Subcutaneous adipose tissue (tissue), 4 donors: ENCODE data around the gene VWA8. TPM values are rescaled to one million over a fixed set of nuclear protein-coding genes. Genes with fewer than 3 reads are reported as not detected.

Source experiments
- total RNA-seq, 4 donors: library from RNA; depleted of rRNA; stranded (reverse); fragments of >200 nt; gene quantifications; one replicate each; pipeline ENCODE4 v1.1.0, GENCODE V29; 2016
- TF ChIP-seq, protein P1 (sequence below): fragments of 450-650 bp; IDR thresholded peaks from one replicate; pipeline ENCODE4 v1.5.1; 2016; ENCODE audit warnings: low read depth, mild to moderate bottlenecking, control low read depth, antibody characterized with exemption, moderate library complexity

Gene VWA8
- total RNA-seq, 4 donors from 2014 or later: 18.1 to 28.3 (median 20.3) TPM

DNA sequence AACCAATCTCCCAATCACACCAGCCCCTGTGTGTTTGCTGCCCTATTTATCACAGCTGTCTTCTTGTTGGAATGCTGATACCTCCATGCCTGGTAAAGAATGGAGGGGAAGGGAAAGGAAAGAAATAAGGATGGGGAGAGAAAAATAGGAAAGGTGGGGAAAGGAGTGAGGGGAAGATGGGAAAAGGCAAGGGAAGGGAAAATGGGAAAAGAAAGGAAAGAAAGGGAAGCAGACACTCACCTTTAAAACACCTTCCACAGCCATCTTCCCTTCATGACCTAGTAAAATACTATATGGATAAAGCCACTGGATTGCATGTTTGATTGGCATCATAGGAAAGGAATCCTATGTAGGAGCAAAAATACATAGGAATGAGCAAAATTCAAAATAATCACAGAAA, 77.8 kb downstream of the VWA8 start:
- TF ChIP-seq, protein P1, sequence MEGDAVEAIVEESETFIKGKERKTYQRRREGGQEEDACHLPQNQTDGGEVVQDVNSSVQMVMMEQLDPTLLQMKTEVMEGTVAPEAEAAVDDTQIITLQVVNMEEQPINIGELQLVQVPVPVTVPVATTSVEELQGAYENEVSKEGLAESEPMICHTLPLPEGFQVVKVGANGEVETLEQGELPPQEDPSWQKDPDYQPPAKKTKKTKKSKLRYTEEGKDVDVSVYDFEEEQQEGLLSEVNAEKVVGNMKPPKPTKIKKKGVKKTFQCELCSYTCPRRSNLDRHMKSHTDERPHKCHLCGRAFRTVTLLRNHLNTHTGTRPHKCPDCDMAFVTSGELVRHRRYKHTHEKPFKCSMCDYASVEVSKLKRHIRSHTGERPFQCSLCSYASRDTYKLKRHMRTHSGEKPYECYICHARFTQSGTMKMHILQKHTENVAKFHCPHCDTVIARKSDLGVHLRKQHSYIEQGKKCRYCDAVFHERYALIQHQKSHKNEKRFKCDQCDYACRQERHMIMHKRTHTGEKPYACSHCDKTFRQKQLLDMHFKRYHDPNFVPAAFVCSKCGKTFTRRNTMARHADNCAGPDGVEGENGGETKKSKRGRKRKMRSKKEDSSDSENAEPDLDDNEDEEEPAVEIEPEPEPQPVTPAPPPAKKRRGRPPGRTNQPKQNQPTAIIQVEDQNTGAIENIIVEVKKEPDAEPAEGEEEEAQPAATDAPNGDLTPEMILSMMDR: no peak

DNA sequence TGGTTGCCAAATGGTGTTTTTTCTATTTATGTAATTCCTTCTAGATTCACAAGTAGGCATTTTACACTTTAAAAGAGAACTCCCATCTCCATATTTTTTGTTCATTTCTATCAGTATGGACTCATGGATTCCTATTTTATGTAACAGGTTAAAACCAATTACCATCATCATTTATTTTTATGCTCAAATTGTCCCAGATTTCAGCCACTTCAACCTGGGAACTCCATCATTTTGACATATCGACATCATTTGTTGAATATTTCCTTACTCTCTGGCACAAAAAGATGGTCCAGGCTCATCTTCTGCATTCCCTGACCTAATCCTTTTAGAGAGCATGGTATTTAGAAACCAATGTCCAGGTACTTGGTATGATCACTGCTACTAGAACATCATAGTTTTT, 79.9 kb downstream of the VWA8 start:
- TF ChIP-seq, protein P1: no peak

DNA sequence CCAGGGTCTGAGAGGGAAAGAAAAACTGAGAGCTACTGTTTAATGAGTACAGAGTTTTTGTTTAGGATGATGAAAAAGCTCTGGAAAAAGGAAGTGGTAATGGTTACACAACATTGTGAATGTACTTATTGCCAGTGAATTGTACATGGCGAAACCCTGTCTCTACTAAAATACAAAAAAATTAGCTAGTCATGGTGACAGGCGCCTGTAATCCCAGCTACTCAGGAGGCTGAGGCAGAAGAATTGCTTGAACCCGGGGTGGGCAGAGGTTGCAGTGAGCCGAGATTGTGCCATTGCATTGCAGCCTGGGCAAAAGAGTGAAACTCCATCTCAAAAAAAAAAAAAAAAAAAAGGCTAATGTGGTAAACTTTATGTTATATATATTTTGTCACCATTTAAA, 96.3 kb downstream of the VWA8 start:
- TF ChIP-seq, protein P1: no peak

DNA sequence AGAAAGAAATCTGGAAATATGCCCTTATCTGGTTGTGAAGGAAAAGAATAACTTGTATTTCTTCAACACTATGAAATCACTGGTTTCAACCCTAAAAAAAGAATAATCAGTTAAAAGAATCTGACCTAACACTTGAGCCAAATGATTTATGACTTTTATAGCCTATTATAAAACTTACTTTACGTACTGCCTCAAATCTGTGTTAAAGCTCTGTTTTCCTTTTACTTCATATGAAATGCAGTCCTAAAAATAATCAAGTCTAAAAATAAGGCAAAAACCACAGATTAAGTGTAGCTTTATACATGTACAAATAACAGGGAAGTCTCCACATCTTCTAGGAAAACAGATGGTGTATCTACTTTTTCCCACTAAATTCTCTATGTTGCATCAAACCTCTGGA, 101.3 kb downstream of the VWA8 start:
- TF ChIP-seq, protein P1: no peak

DNA sequence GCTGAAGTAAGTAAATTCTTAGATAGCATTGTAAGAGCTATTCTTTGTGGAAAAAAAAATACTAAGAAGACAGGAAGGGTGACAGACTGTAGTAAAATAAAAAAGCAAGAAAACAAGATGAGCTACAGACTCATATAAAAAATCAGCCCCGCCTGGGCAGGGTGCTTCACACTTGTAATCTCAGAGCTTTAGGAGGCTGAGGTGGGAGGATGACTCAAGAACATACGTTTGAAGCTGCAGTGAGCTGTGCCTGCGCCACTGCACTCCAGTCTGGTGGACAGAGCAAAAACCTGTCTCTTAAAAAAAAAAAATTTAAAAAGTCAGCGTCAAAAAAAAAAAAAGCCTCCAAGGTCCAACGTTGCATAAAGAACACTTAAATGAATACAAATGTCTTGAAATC, 102.1 kb downstream of the VWA8 start:
- TF ChIP-seq, protein P1: no peak

DNA sequence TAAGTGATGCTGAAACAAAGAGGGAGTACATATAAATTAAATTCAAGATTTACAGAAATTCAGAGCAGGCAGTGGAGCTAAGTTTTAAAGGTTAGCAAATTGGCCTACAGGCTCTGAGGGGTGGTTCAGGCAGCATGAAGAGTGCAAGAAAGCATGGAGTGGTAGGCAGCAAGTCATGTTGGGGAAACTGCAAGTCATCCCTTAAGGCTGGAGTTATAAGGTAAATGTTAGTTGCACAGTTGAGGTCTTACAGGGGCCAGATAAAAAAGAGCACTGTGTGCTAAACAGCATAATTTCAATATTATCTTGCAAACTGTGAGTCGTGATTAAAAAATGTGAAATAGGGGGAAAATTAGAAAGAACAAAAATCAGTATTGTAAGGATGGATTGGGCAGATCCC, 106.2 kb downstream of the VWA8 start:
- TF ChIP-seq, protein P1: no peak

DNA sequence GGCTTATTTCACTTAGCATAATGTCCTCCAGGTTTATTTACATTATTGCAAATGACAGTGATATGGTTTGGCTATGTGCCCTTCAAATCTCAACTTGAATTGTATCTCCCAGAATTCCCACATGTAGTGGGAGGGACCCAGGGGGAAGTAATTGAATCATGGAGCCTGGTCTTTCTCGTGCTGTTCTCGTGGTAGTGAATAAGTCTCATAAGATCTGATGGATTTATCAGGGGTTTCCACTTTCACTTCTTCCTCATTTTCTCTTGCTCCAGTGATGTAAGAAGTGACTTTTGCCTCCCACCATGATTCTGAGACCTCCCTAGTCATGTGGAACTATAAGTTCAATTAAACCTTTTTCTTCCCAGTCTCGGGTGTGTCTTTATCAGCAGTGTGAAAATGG, 109.6 kb downstream of the VWA8 start:
- TF ChIP-seq, protein P1: no peak
